Measurements from ENCODE around the gene CLASP1.

The CLASP1 gene

DNA sequence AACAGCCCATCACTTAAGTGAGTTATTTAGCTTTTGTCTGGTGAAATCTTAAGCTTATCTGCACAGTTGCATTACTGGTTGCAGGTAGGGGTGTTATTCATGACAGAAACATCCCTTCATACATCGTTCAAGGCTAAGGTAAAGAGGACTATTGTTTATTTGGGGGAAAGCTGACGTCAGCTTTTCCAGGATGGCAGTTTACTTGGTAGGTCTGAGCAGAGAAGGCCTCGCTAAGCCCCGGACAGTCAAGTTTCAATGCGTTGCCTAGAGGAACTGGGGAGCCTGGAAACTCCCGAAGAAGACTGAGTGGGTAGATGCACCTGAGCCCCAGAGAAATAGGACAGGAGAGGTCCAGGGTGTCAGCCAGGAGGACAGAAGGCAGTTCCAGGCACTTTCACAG, 116.4 kb downstream of the CLASP1 start:
- no peak for TF ChIP-seq ZFX (IDR thresholded peaks at IDR 0.05)
- no peak overlapping the region for H3K27ac ChIP-seq

DNA sequence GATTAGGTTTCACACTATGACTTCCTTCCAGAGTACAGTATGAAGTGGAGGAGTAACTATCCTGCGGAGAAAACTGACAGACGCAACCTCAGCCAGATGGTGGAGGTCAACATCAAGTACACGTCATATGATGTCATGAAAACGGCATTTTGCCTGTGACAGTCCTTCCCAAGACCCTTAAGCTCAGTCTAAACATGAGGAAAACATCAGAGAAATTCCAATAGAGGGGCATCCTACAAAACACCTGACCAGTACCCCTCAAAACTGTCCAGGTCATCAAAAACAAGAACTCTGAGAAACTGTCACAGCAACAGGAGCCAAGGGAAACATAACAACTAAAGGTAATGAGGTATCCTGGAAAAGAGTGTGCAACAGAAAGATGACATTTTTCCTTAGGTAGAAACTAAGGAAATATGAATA, 116.9 kb downstream of the CLASP1 start:
- no peak overlapping the region for H3K27ac ChIP-seq

DNA sequence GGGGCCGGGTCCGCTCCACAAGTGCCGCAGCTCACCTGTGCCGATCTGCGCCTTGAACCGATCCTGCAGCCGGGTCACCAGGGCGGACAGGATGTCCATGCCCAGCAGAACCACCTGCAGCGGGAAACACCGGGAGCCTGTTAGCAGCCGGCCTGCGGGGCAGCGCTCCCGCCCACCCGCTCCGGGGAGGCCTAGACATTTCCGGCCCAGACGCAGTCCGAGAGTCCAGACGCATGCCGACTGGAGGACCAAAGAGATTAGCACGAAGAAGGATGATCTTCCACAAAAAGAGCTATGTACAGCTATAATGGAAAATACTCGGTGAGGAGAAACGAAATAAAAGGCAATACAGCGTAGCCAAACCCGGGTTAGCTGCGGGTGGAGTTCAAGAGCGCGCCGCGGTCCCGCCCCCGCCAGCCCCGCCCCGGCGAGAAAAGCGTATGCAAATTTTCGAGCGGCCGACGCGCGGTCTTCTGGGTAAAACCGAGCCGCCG, 119.0 kb downstream of the CLASP1 start:
- TF ChIP-seq ZFX (IDR thresholded peaks at IDR 0.05): peak; percentile 68
- TF ChIP-seq, protein P1, sequence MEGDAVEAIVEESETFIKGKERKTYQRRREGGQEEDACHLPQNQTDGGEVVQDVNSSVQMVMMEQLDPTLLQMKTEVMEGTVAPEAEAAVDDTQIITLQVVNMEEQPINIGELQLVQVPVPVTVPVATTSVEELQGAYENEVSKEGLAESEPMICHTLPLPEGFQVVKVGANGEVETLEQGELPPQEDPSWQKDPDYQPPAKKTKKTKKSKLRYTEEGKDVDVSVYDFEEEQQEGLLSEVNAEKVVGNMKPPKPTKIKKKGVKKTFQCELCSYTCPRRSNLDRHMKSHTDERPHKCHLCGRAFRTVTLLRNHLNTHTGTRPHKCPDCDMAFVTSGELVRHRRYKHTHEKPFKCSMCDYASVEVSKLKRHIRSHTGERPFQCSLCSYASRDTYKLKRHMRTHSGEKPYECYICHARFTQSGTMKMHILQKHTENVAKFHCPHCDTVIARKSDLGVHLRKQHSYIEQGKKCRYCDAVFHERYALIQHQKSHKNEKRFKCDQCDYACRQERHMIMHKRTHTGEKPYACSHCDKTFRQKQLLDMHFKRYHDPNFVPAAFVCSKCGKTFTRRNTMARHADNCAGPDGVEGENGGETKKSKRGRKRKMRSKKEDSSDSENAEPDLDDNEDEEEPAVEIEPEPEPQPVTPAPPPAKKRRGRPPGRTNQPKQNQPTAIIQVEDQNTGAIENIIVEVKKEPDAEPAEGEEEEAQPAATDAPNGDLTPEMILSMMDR (conservative IDR thresholded peaks at IDR 0.05): no peak
- peak overlapping the region; percentile 93 for H3K27ac ChIP-seq

More for the DNA sequence above, 116.9 kb downstream of the CLASP1 start:
- TF ChIP-seq, protein P1 (conservative IDR thresholded peaks at IDR 0.05): no peak
- TF ChIP-seq ZFX (IDR thresholded peaks at IDR 0.05): no peak

DNA sequence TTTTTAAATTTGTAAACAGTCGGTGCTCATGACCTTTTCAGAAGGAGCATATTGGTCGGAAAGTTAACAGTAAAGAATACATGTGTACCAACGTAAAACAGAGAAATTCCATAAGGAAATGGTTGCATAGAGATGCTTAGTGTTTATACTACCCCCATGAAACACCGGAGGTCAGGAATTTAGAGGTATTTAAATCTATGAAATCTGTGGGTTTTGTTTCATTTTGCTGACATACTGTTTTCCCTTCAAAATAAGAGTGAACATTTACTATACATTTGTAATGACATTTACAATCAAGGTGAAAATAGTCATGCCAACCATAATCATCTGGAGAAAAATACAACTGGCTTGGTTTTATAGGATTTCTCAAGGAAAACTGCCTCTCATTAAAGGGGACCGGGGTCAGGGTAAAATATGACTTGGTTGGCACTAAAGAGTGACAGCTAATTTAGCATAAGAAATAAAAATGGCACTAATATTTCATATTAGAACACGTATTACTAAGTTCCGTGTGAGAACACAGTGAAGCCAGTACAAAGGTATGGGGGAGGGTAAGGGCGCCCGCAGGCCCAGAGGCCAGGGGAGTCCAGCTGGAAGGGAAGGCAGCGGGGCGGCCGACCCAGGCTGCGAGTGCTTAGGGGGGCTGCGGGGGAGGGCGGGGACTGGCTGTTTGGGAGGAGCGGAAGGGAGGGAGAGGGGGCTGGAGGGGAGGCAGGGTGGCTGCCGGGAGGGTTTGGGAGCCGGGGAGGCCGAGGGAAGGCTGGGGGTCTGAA, 119.6 kb downstream of the CLASP1 start:
- no peak for TF ChIP-seq ZFX (IDR thresholded peaks at IDR 0.05)
- TF ChIP-seq, protein P1 (conservative IDR thresholded peaks at IDR 0.05): no peak
- H3K27ac ChIP-seq: peak overlapping the region; percentile 93

DNA sequence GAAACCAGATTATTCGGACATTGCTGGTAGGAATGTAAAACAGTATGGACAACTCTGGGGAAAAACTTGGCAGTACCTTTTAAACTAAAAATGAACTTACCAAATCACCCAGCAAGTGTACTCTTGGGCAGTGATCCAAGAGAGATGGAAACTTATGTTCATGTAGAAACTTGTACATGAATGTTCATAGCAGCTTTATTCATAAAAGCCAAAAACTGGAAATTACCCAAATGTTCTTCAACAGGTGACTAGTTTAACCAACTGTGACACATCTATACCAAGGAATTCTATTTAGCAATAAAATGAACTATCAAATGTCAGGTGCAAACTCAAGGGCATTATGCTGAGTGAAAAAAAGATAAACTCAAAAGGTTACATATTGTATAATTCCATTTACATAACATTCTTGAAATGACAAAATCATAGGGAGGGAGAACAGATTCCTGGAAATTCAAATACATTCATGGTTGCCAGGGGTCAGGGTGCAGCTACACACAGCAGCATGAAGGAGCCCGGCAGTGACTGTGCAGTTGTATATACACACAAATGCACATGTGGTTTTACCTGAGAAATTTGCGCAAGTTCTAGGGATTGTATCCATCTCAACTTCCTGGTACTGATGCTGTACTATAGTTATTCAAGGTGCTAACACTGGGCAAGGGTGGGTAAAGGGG, 122.1 kb downstream of the CLASP1 start:
- no peak for TF ChIP-seq ZFX (IDR thresholded peaks at IDR 0.05)
- TF ChIP-seq, protein P1 (conservative IDR thresholded peaks at IDR 0.05): no peak

DNA sequence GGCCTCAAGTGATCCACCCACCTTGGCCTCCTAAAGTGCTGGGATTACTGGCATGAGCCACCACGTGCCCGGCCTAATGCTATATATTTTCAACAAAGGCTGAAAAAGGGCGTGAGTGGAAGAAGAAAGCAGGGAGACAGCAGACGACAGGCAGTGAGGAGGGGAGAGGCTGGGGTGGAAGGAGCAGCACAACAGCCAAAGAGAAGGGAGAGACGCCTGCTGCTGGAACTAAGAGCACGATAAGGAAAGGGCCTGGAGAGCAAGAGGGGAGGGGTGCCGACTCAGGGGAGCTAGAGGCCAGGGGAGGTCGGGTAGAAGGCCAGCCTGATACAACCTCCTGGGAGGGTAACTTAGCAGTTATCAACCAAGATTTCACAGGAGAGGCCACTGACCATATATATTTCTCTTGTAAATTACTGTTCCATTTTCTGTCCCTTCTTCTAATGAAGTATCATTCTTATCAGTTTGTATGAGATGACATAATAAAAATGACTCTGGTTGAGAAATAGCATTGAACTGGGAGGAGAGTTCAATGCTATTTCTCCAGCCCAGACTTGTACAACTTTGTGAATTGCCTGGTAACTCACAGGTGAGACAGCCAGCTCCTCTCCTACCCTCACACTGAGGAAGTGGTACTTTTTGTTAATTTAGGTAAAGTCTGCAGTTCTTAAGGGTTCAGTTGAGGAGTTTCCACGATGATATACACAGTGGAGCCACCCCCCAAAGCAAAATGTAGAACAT, 124.4 kb downstream of the CLASP1 start:
- no peak overlapping the region for H3K27ac ChIP-seq
- TF ChIP-seq, protein P1 (conservative IDR thresholded peaks at IDR 0.05): no peak
- TF ChIP-seq ZFX (IDR thresholded peaks at IDR 0.05): no peak

More for the DNA sequence above, 122.1 kb downstream of the CLASP1 start:
- no peak overlapping the region for H3K27ac ChIP-seq

DNA sequence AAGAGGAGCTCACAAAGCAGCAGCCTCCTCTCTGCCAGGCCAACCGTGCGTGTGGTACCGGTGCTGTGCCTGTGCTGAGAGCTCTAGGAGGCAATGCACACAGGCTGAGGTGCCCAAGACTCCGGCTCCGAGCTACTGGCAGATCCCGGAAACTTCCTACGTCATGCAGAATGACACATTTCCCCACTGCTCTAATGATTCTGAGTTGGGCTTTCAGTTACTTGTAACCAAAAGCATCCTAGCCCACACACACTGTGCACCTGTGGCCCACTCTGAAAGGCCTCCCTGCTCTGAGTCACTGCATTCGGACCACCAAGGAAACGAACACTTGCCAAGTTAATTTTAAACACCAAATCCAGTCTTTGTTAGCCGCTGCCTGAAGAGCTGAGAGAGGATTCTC, 127.9 kb downstream of the CLASP1 start:
- TF ChIP-seq, protein P1 (conservative IDR thresholded peaks at IDR 0.05): no peak
- no peak for TF ChIP-seq ZFX (IDR thresholded peaks at IDR 0.05)
- H3K27ac ChIP-seq: no peak overlapping the region
